NB4 (cell line): Measurements from ENCODE around the gene CHRNA5.

Experiments
- POLR2A ChIP-seq: IDR thresholded peaks from 2 replicates; pipeline ENCODE4 v1.6.1; 2011; ENCODE audit warnings: mild to moderate bottlenecking; ENCODE audit not compliant: insufficient read length; ENCODE audit errors: extremely low read depth
- TF ChIP-seq, protein P1 (sequence below): IDR thresholded peaks from one replicate; pipeline ENCODE4 v1.5.1; 2012; ENCODE audit warnings: low read depth, low read length
- TF ChIP-seq, protein P2 (sequence below): IDR thresholded peaks from 2 replicates; pipeline ENCODE4 v1.6.1; 2011; ENCODE audit warnings: low read depth, low read length

DNA sequence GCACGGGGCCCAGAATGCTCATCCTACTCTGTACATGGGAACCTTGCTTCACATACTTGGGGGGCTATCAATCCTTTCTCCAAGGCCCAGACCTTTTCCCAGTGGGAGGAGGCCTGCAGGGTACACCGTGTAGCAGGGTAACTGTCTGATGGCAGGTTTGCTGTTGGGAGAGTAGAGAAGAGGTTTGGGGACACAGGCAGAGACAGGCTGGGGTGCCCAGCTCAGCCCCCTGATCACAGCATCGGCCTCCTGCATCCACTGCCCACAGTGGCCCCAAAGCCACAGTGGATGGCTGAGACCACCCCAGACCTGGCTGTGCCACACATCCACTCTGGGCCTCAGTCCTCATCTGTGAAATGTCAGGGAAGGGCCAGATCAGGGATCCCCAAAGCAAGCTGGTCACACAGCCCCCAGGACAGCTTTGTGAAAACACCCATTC is 49.9 kb downstream of the CHRNA5 start:
- no peak for TF ChIP-seq POLR2A
- TF ChIP-seq, protein P1, sequence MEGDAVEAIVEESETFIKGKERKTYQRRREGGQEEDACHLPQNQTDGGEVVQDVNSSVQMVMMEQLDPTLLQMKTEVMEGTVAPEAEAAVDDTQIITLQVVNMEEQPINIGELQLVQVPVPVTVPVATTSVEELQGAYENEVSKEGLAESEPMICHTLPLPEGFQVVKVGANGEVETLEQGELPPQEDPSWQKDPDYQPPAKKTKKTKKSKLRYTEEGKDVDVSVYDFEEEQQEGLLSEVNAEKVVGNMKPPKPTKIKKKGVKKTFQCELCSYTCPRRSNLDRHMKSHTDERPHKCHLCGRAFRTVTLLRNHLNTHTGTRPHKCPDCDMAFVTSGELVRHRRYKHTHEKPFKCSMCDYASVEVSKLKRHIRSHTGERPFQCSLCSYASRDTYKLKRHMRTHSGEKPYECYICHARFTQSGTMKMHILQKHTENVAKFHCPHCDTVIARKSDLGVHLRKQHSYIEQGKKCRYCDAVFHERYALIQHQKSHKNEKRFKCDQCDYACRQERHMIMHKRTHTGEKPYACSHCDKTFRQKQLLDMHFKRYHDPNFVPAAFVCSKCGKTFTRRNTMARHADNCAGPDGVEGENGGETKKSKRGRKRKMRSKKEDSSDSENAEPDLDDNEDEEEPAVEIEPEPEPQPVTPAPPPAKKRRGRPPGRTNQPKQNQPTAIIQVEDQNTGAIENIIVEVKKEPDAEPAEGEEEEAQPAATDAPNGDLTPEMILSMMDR: no peak
- TF ChIP-seq, protein P2, sequence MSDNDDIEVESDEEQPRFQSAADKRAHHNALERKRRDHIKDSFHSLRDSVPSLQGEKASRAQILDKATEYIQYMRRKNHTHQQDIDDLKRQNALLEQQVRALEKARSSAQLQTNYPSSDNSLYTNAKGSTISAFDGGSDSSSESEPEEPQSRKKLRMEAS: no peak
